ENCODE results near the gene OSBP2.
A peak's percentile ranks its signal among the peaks of the same experiment; 100 is the strongest.

OSBP2 gene

DNA sequence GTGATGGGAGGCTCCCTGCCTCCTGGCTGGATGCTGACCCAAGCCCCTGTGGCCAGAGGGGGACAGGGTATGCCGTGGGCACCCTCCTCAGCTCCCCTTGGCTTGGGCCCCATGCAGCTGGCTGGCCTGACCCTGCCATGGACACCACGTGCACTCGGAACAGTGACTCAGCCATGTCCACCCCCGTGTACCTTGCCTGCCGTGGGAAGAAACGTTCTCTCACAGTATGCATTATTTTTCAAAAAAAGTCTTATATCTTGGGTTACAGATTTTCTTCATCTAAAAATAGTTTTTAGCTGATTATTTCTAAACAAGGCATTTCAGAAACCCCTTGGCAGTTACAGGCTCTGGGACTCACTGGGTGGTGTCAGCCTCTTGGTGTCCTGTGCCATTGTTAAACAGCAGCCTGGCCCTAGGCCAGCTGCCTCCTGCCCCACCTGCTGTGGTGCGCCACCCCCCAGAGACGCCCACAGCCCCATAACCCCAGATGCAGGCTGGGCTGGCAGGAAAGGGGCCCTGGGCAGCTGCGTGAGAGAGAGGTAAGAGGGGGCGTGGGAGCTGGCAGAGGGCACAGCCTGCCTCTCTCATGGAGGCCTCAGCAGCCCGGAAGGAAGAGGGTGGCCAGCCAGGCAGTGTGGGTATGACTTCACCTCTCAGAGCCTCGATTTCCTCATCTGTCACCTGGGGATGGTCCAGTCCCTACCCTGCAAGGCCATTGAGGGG is 174.2 kb downstream of the OSBP2 start:
- DNase-seq (ENCODE audit: low spot score) = peak; percentile 38

DNA sequence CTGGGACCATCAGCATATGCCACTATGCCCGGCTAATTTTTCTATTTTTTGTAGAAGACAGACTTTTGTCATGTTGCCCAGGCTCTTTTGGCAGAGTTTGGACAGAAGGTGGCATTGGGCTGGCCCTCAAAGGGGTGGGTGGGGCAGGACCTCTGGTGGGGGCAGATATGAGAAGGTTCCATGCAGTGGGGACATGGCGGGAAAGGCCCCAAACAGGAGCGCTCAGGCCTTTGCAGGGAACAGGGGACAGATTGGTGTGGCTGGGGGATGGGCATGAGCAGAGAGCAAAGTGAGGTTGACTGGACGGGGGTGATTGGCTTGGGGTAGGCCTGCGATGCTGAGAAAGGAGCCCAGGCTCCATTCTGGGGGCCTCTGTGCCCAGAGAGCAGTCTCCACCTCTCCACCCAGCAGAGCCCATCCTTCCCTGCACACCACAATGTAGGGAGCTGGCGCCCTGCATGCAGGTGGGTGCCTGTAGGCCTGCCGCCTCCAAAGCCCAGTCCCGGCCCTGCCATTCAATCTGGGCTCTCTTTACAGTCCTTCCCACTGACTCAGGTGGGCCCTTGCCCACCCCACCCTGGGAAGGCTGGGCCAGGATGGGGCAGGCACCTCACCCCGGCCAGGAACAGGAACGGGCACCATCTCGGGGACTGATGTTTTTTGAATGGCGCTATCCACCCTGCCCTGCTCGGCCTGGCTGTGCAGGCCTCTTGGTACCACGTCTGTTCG is 175.2 kb downstream of the OSBP2 start:
- peak; percentile 33 for DNase-seq (ENCODE audit: low spot score)

DNA sequence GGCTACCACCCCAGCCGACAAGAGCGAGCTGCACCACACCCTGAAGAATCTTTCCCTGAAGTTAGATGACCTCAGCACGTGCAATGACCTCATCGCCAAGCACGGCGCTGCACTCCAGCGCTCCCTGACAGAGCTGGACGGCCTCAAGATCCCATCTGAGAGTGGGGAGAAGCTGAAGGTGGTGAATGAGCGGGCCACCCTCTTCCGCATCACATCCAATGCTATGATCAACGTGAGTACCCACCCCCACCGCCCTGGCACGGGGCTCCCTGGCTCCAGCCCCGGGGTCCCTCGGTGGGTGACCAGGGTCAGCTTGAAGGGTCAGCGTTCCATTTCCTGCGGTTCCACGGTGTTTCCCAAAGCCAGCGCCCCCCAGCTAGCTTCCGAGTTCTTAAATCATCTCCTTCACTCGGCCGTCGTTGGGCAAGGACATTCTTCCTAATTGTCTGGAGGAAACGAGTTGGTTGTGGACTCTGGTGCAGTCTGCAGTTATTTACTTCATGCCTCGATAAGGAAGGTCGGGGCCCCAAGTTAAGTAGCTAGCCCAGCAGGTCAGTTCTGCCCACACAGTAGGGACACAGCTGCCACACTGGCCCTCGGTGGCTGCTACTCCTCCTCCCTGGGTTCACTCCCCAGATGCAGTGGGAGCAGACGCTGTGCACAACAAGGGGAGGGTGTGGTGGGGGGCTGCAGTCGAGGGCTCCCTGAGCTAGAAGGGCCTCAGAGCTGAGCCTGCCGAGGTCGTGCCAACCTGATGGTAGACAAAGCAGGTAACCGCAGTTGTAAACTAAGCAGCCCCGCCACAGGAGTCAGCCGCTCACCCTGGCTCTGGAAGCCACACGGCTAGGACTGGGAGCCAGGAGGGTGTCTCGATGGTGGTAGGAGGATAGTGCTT is 176.0 kb downstream of the OSBP2 start:
- peak; percentile 44 for DNase-seq (ENCODE audit: low spot score)

- DNase-seq (ENCODE audit: low spot score) = peak; percentile 45
Observed at GRCh38 chr22:30871391-30872284, 177.0 kb downstream of the OSBP2 start.

DNA sequence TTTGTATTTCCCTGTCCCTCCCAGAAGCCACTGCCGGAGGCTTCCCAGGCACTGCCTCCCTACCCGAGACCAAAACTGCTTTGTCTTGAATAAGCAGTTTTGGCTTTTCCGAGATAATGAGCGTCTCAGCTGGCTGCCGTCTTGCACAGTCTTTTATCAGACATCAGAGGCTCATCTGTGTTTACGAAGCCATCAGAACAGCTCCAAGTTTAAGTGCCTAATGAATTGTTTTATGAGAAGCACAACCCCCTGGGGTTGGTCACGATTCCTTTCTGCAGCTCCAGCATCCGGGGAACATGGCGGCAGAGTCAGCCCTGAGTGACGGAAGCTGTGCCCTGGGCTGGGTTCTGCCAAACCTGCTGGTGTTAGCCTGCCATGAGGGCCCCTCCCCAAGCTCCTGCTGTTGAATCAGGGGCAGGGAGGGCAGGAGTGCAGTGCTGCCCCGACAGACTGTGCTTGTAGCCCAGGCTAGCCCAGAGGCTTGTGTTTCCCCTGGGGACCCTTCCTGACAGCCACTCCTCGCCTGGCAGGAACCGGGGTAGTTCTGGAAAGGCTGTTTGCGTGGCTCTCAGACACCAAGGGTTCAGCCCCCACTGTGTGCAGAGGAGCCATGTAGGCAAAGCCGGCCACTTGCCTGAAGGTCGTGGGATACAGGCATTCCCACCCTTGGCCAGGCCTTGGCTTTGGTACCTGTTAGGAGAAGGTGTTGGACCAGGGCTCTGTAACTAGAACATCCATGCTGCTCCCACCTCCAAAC is 177.8 kb downstream of the OSBP2 start:
- peak; percentile 45 for DNase-seq (ENCODE audit: low spot score)

GRCh38 chr22:30873086-30873650 is 178.5 kb downstream of the OSBP2 start:
- DNase-seq (ENCODE audit: low spot score) = peak; percentile 59

- peak; percentile 33 for DNase-seq (ENCODE audit: low spot score)
Observed at GRCh38 chr22:30873661-30874060, 179.0 kb downstream of the OSBP2 start.

DNA sequence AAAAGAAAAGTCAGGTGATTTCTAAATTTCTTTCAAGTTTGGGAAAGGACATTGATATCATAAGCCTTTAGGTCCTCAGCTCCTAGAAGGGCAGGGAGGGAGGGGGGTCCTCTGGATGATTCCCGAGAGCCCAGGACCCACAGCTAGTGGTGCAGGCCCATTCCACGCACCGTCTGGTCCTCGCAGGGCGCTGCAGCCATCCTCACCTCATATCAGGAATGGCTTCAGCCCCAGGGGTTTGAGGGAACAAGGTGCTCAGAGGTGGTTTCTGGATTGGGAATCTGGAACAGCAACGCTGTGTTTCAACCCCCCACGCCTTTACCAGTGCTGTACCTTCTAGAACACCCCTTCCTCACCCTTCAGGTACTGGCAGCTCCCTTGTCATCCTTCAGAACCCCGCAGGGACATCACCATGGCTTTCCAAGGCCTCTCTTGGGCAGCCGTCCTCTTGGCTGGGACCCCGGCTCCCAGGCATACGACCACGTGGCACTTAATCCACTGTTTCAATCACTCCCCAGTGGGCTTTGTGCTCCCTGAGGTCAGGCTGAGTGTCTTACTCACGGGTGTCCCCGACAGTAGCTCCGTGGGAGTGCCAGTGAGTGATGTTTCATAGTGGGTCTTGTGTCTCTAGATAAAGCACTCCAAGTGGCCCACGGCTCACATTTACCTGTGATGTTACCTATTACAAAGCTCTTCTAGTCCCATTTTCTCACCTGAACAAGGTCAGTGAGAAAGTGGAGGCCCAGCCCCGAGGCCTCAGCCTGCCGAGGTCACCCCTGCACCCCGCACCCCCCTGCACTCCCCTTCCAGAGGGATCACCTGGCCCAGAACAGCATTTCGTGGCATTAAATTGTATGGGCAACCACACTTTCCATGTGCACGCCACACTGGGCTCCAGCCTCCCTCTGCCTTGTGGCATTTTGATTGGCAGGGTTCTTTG is 180.0 kb downstream of the OSBP2 start:
- peak; percentile 33 for DNase-seq (ENCODE audit: low spot score)

DNA sequence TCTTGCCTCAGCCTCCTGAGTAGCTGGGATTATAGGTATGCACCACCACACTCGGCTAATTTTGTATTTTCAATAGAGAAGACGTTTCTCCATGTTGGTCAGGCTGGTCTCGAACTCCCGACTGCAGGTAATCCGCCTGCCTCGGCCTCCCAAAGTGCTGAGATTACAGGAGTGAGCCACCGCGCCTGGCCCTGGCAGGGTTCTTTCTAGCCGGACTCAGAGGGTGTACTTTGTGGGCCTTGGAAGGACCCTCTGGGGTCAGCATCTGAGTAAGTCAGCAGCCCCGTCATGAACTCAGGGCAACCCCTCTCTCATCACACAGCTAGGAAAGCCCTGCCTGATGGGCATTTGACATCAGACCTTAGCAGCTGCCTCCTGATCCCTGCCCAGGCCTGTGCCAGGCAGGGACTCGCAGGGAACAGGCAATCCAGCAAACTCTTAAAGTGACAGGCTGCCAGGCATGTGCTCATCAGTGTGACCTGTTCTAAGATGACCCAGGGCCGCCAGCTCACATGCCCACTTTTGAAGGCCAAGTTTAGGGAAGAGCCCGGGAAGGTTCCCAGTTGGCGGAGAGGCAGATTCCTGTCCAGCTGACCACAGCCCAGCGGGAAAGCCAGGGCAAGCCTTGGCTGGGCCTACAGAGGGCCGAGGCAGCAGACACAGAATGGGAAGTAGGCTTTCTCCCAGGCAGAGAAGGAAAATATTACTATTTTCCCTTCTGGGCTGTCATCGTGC is 181.0 kb downstream of the OSBP2 start:
- DNase-seq (ENCODE audit: low spot score) = peak; percentile 49

GRCh38 chr22:30876221-30876751 is 181.6 kb downstream of the OSBP2 start:
- peak; percentile 30 for DNase-seq (ENCODE audit: low spot score)

GRCh38 chr22:30876915-30877553 is 182.4 kb downstream of the OSBP2 start:
- peak; percentile 60 for DNase-seq (ENCODE audit: low spot score)

GRCh38 chr22:30877662-30878515 is 183.2 kb downstream of the OSBP2 start:
- DNase-seq (ENCODE audit: low spot score) = peak; percentile 37

DNA sequence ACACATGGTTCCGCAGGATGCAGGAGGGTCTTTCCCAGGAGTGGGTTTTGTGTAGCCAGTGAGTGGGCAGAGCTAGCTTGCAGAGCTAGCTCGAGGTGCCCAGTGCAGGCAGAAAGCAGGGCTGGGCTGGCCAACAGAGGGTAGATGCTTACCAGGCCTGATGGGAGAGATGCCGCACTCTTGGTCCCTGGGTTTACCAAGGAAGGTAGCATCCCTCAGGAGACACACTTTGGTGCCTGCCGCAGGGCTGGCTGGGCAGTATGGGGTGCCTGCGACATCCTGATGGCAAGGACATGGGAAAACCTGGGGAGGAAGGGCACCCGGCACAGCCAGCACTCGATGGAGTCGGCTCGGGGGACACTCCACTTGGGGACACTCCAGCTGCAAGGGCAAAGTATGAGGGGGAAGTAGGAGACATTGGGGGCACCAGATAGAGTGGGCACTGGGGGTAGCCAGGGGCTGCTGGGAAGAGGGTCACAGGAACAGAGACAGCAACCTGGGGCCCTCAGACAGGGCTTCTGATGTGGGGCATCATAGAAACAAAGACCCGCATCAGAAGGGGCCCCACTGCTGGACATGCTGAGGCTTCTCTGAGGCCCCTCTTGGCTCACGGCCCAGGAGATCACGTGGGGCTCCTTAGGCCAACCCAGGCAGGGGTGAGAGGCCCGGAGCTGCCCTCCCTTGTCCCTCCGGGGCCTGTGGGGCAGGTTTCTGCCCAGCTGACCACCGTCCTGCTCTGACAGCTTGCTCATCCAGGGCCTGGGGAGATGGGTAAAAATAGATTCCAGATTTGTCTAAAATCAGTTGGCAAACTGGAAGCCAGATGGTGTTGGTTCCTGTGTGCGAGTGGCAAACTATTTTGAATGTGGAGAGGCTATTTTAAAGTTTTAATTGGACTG is 184.1 kb downstream of the OSBP2 start:
- no peak for DNase-seq (ENCODE audit: low spot score)

DNA sequence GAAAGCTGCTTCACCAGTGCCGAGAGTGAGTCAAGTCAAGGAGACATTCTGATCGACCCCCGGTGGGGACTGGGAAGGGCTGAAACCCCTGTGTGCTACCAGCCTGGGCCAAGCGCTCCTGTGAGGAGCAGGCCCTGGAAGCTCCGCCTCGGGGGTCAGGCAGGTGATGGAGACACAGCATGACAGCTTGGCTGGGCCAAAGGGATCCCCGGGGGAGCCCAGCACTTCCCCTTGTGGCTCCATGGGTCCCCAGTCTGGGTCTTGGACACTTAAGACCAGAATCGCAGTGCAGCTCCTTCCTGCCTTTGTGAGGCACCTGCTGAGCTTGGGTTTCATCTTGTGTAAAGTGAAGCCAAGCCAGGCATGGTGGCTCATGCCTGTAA is 184.7 kb downstream of the OSBP2 start:
- no peak for DNase-seq (ENCODE audit: low spot score)

- DNase-seq (ENCODE audit: low spot score) = no peak
Observed at GRCh38 chr22:30880181-30880601, 185.5 kb downstream of the OSBP2 start.

GRCh38 chr22:30880847-30881246 is 186.2 kb downstream of the OSBP2 start:
- no peak for DNase-seq (ENCODE audit: low spot score)

Measured in left forelimb (tissue), 1 donor.